Activated CD4-positive, alpha-beta T cell treated with anti-CD3 and anti-CD28 coated beads, Interleukin-2, Interleukin-4, amounts not matched to agents 100 ng/mL and 50 ng/mL, durations not matched to agents 16 hours and 8 hours (primary cell): ENCODE measurements around the gene KRT3.
"Not testable (repeated sequence)": the region's sequence is repeated elsewhere in the genome, so short reads cannot be mapped to it uniquely, and the experiment has no call there.

ENCODE experiments used
- DNase-seq: peaks from one replicate; pipeline ENCODE4 v3.0.0-alpha.2; 2020; ENCODE audit warnings: low spot score

Gene KRT3

DNA sequence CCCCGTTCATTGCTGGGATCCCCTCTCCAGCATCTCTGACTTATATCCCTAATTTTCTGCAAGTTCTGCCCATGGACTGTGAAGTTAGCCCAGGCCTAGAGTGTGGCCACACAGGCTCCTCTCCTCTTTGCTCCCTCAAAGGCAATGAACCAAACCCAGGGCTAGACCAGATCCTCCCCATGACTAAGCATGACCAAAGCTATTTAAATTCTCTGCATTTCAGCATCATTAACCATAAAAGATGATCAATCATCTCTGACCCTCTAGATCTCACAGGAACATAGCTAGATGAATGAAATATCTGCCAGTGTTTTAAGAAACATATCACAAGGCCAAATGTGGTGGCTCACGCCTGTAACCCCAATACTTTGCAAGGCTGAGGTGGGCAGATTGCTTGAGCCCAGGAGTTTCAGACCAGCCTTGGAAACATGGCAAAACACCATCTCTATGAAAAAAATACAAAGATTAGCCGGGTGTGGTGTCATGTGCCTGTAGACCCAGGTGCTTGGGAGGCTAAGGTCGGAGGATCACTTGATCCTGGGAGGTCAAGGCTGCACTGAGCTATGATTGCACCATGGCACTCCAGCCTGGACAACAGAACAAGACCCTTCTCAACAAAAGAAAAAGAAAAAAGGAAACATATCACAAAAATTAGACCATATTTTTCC is 2.2 kb upstream of the KRT3 start:
- no peak for DNase-seq

- DNase-seq: no peak
These were observed 1.6 kb upstream of the KRT3 start for GRCh38 chr12:52797529-52797894.

DNA sequence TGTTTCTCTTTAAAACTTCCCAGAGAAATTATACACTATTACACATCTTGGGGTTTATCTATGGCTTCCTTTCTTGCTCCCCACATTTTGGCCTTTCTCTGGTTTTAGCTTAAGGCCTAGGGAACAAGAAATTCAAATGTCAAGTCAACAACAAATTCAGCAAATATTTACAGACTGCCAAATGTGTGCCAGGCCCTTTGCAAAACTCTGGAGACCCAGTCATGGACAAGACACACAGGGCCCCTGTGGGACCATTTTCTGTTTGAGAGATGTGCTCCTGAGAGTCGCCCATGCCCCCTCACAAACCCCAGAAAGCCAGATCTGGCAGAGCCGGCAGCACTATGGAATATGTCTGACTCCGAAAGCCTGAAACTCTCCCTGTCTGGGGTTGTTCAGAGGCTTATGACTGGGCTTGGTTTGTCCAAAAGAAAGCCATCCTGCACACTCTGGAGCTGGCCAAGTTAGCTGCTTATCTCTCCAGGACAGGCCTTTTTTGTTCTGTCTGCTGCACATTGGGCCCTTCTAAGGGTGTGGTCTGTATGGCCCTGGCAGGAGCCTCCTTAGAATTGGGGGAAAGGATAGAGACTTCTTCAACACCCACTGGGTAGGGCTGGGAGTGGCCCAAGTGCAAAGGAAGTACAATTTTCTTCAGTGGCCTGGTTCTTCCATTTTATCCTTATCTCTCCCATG is 1.1 kb upstream of the KRT3 start:
- no peak for DNase-seq

GRCh38 chr12:52796429-52796794 is 495 bp upstream of the KRT3 start:
- no peak for DNase-seq

- DNase-seq: not testable (repeated sequence)
These were observed 614 bp downstream of the KRT3 start for GRCh38 chr12:52795332-52795674.

- DNase-seq: no peak
These were observed 1.2 kb downstream of the KRT3 start for GRCh38 chr12:52794479-52795331.

DNA sequence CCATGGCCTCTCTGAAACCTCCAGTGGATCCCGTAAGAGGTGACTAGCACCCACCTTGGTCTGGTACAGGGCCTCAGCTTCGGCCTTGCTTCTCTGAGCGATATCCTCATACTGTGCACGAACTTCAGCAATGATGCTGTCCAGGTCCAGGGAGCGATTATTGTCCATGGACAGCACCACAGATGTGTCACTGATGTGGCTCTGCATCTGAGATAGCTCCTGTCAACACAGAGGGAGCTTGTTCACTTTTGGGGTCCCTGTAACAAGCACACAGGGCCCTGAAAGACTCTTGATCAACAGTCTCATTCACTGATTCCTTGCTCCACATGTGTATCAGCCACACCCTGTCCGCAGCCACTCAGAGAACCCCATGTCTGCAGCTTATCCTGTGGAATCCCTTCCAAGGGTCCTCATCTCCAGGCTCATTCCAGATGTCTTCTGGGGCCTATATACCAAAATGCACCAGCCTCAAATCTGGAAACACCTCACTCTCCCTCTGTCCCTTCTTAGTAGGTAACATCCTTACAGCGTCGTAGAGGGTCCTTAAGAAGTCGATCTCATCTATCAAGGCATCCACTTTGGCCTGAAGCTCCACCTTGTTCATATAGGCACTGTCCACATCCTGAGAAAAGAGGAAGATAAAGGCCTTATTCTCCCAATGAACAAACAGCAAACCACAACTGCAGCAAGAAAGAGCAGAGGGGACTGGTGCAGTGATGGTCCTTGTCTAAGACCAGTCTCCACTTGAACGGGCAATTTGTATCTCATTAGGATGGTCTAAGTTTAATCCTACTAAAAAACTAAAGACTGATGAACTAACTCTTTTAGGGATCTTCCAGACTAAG is 3.5 kb downstream of the KRT3 start:
- no peak for DNase-seq

DNA sequence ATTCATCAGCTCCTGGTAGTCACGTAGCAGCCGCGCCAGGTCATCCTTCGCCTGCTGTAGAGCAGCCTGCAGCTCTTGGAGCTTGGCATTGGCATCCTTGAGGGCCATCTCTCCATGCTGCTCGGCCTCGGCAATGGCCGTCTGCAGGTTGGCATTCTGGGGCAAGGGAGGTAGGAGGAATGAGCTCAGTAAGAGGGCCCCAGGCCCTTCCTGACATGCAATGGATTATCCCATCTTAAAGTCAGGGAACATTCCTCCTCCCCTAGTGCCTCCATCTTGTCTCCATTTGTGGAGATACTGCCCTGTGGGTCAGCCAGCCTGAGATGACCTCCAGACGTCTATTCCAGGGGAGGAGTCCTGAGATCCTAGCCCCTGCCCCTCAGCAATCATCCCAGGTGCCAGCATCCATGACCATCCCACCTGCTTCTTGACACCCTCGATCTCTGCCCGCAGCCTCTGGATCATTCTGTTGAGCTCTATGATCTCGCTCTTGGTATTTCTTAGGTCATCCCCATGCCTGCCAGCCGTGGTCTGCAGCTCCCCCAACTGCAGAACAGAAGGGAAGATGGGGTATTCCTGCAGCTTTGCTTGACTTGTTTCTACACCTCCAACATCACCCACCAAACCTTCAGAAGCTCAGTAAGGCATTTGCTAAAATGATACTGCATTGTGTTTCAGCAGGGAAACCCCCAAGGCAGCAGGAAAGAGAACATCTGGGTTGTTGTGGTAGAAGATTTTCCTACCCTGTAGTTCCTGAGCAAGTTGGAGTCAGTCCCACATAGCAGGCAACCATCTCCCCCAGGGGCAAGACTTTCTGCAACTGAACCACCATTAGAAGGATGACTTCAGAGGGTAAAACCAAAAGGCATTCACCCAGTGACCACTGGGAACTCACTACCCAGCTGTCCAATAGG is 4.4 kb downstream of the KRT3 start:
- no peak for DNase-seq

GRCh38 chr12:52790427-52791270 is 5.3 kb downstream of the KRT3 start:
- DNase-seq: no peak

GRCh38 chr12:52789637-52790426 is 6.1 kb downstream of the KRT3 start:
- no peak for DNase-seq

- DNase-seq: no peak
These were observed 6.9 kb downstream of the KRT3 start for GRCh38 chr12:52788876-52789636.

- no peak for DNase-seq
These were observed 7.6 kb downstream of the KRT3 start for GRCh38 chr12:52788192-52788875.

GRCh38 chr12:52787324-52788191 is 8.4 kb downstream of the KRT3 start:
- DNase-seq: no peak

DNA sequence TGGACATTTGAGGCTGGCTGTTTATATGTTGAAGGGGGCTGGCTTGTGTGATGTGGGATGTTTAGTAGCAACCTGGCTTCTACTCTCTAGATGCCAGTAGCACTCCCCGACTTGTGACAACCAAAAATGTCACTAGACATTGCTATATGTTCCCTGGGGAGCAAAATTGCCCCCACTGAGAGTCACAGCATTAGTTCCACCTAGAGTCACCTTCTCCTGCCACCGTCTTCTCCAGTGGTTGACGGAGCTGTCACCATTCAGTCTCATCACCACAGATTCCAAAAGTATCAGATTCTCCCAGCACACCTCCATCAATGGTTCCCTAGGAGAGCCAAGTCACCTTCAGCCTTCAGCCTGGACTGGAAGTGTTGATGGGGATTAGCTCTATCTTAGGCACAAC is 11.0 kb downstream of the KRT3 start:
- DNase-seq: no peak

DNA sequence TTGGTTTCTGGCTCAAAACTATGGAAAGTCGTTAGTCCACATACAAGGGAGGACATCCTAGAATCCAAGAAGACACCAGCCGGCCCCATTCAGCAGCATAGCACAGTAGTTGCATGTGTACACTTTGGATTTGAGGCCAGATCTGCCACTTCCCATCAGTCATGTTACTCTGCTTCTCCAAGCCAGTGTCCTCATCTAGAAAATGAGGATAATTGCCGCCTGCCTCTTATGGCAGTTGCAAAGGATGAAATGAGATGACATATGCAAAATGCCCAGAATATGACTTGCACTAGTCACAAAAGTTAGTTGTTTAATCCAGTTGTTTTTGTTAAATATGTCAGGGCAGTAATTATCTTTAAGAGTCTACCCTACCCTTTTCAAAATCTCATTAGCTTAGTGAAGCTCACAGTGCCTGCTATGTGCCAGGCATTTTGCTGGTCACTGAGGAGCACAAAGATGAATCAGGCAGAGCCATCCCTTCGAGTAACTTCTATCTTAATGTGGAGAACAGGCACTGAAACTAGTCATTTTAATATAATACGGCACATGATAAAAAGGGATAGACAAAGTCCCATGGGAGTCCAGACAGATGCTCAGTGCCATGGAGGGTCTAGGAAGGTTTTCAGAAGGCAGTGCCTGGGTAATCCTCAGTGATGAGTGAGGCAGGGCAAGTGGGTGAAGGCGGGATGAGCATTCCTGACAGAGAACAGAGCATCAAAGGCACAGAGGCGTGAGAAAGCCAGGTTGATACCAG is 12.2 kb downstream of the KRT3 start:
- no peak for DNase-seq

GRCh38 chr12:52782502-52782901 is 13.4 kb downstream of the KRT3 start:
- no peak for DNase-seq
